HG03442 (cell line): Measurements from ENCODE around the gene TROAP.
"Not testable (repeated sequence)": the region's sequence is repeated elsewhere in the genome, so short reads cannot be mapped to it uniquely, and the experiment has no call there.

ENCODE experiments used
- ATAC-seq: cut with Tn5 transposase; IDR thresholded peaks from one replicate; pipeline ENCODE4 v1.9.1; 2021; ENCODE audit warnings: mild to moderate bottlenecking, moderate library complexity; ENCODE audit not compliant: unreplicated experiment

Gene TROAP

GRCh38 chr12:49294804-49295081, 28.3 kb upstream of the TROAP start:
- no peak for ATAC-seq

- ATAC-seq: no peak
These were observed 27.7 kb upstream of the TROAP start, which contains the start of gene PRPH for GRCh38 chr12:49295082-49295936. Gene PRPH, plus strand, starts transcription at chr12:49295147. Its CDS starts 54 bp downstream, at chr12:49295201.

GRCh38 chr12:49296034-49296835, 26.8 kb upstream of the TROAP start:
- ATAC-seq: no peak

DNA sequence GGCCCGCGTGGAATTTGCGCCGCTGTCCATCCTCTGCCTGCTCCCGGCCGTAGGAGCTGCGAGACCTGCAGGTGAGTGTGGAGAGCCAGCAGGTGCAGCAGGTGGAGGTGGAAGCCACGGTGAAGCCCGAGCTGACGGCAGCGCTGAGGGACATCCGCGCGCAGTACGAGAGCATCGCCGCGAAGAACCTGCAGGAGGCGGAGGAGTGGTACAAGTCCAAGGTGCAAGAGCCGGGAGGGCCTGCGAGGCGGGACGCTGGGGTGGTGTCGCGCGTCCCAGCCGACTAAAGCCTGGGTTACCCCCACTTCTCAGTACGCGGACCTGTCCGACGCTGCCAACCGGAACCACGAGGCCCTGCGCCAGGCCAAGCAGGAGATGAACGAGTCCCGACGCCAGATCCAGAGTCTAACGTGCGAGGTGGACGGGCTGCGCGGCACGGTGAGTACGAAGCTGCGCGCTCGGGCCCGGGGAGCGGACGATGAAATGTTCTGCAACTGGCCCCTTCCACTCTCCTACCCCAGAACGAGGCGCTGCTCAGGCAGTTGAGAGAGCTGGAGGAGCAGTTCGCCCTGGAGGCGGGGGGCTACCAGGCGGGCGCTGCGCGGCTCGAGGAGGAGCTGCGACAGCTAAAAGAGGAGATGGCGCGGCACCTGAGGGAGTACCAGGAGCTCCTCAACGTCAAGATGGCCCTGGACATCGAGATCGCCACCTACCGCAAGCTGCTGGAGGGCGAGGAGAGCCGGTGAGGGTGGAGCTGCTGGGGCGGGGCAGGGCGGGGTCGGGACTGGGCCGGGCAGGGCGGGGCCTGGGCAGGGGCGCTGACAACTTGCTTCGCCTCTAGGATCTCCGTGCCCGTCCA, 26.0 kb upstream of the TROAP start:
- no peak for ATAC-seq

DNA sequence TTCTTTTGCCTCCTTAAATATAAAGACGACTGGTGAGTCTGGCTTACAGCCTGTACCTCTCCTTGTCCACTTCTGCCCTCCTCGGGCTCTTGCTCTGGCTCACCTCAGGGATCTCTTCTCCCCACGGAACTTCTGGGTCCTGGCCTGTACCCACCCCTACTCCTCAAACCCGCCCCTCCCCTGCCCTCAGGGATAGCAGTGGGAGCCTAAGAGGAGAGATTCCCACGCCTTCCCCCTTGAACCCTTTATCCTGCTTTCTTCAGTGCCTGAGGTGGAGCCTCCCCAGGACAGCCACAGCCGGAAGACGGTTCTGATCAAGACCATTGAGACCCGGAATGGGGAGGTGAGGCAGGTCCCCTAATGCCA, 25.4 kb upstream of the TROAP start:
- ATAC-seq: no peak

- no peak for ATAC-seq
These were observed 24.9 kb upstream of the TROAP start for GRCh38 chr12:49298160-49298559.

- ATAC-seq: no peak
These were observed 21.3 kb upstream of the TROAP start for GRCh38 chr12:49301760-49302159.

GRCh38 chr12:49304161-49304560, 18.9 kb upstream of the TROAP start:
- no peak for ATAC-seq

- ATAC-seq: no peak
These were observed 17.1 kb upstream of the TROAP start for GRCh38 chr12:49305762-49306510.

GRCh38 chr12:49309386-49309785, 13.7 kb upstream of the TROAP start:
- no peak for ATAC-seq

GRCh38 chr12:49310451-49311000, 12.5 kb upstream of the TROAP start:
- not testable (repeated sequence) for ATAC-seq

- ATAC-seq: no peak
These were observed 8.2 kb upstream of the TROAP start for GRCh38 chr12:49314811-49315210.

- not testable (repeated sequence) for ATAC-seq
These were observed 5.9 kb upstream of the TROAP start for GRCh38 chr12:49317118-49317517.

GRCh38 chr12:49320411-49321103, 2.5 kb upstream of the TROAP start:
- ATAC-seq: not testable (repeated sequence)

DNA sequence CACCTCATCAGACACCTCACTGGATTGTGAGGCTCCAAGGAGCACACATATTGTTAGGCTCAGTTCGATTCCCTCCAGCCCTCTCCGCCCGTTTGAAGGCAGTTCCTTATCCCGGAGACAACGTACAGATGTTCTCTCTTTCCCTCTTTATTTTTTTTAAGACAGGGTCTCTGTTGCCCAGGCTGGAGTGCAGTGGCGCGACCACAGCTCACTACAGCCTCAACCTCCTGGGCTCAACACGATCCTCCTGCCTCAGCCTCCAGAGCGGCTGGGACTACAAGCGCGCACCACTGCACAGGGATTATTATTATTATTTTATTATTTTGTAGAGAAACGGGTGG, 718 bp upstream of the TROAP start:
- ATAC-seq: no peak

DNA sequence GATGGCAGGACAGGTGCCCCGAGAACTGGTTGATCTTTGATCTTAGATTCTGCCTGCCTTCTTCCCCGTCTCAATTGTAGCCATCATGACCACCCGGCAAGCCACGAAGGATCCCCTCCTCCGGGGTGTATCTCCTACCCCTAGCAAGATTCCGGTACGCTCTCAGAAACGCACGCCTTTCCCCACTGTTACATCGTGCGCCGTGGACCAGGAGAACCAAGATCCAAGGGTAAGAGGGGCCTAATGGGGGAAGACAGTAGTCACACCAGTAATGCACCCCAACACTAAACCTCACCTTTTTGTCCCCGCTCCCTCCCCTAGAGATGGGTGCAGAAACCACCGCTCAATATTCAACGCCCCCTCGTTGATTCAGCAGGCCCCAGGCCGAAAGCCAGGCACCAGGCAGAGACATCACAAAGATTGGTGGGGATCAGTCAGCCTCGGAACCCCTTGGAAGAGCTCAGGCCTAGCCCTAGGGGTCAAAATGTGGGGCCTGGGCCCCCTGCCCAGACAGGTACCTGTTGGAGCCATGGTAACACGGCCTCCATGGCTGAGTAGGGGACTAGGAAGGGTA, 556 bp downstream of the TROAP start:
- ATAC-seq: no peak

DNA sequence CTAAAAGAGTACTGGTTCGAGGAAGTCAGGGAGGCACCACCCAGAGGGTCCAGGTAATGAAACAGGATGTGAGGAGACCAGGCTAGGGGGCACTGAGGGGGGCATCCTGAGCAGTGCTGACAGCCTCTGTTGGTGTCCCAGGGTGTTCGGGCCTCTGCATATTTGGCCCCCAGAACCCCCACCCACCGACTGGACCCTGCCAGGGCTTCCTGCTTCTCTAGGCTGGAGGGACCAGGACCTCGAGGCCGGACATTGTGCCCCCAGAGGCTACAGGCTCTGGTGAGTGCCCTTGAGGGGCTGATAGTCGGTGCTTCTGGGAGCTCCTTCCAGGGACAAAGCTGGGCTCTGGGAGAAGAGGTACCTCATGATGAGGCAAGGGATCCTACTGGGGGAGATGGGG, 2.6 kb downstream of the TROAP start:
- ATAC-seq: no peak

DNA sequence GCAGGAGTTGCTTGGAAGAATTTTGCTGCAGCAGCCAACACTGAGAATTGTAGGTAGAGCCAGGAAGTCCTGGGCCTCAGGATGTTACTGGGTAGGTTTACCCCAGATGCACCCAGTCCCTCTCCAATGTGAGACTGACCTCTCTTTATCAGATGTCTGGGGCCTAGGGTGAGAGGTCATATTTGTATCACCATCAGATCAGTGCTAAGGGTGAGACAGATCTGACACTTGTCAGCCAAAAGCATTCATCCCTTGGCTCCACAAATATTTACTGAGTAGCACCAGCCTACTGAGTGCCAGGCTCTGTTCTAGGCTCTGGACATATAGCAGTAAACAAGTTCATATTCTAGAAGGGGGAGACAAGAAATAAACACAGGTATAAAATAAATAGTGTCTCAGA, 4.3 kb downstream of the TROAP start:
- no peak for ATAC-seq

GRCh38 chr12:49327887-49328286, 4.8 kb downstream of the TROAP start:
- no peak for ATAC-seq

DNA sequence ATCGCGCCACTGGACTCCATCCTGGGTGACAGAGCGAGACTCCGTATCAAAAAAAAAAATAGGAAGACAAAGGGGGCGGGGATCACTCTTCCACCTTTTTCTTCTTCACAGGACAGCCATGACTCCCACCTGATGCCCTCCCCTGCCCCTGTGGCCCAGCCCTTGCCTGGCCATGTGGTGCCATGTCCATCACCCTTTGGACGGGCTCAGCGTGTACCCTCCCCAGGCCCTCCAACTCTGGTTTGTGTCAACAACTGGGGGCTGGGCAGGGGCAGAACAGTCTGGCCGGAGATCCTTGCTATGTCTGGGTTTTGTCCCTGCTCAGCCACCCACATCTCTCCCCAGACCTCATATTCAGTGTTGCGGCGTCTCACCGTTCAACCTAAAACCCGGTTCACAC, 5.8 kb downstream of the TROAP start:
- no peak for ATAC-seq
